Skin epidermis (tissue), 12 donors: ENCODE data around the gene KRTAP13-1.

Experiments
- H3K27ac ChIP-seq, 21 experiments: fragments of 200-600 bp; sonication (generic) in 11 of 21; one replicate each; pipeline ENCODE4 v1.5.0; 2020; ENCODE audit warnings: mild to moderate bottlenecking in 3 of 21, inconsistent platforms in 2 of 21, moderate library complexity in 2 of 21
- H3K4me3 ChIP-seq, 7 experiments: fragments of 200-600 bp; sonication (generic) in 2 of 7; one replicate each; pipeline ENCODE4 v1.5.0; 2020; ENCODE audit warnings: inconsistent platforms in 2 of 7, mild to moderate bottlenecking in 2 of 7, moderate library complexity in 1 of 7

Gene KRTAP13-1

GRCh38 chr21:30395731-30396130, at the start of gene KRTAP13-1:
Gene KRTAP13-1, plus strand, starts transcription at chr21:30396031. Its CDS starts 56 bp downstream, at chr21:30396087.
- H3K27ac ChIP-seq: no peak within 1 kb of the TSS
- no peak within 1 kb of the TSS for H3K4me3 ChIP-seq

- no peak within 1 kb of the TSS for H3K27ac ChIP-seq
- no peak within 1 kb of the TSS for H3K4me3 ChIP-seq
Measured at GRCh38 chr21:30348506-30348905, 47.3 kb upstream of the KRTAP13-1 start, which contains the start of gene KRTAP23-1. Gene KRTAP23-1, minus strand, starts transcription at chr21:30348606. Its CDS starts 0 bp downstream, at chr21:30348606.

GRCh38 chr21:30349572-30349971, 46.3 kb upstream of the KRTAP13-1 start:
- H3K4me3 ChIP-seq: no peak overlapping the region
- no peak overlapping the region for H3K27ac ChIP-seq

GRCh38 chr21:30351534-30351933, 44.3 kb upstream of the KRTAP13-1 start:
- no peak overlapping the region for H3K4me3 ChIP-seq
- H3K27ac ChIP-seq: no peak overlapping the region

- Histone ChIP-seq H3K4me3 (no peak overlapping the region), H3K27ac (no peak overlapping the region)
Measured at GRCh38 chr21:30354308-30355005, 41.4 kb upstream of the KRTAP13-1 start.

- H3K4me3 ChIP-seq: no peak overlapping the region
- no peak overlapping the region for H3K27ac ChIP-seq
Measured at GRCh38 chr21:30355906-30356305, 39.9 kb upstream of the KRTAP13-1 start.

- H3K27ac ChIP-seq: no peak within 1 kb of the TSS
- H3K4me3 ChIP-seq: no peak within 1 kb of the TSS
Measured at GRCh38 chr21:30372139-30372770, 23.6 kb upstream of the KRTAP13-1 start, which contains the start of gene KRTAP13-2. Gene KRTAP13-2, minus strand, starts transcription at chr21:30372271. Its CDS starts 58 bp downstream, at chr21:30372213.

- H3K27ac ChIP-seq: no peak overlapping the region
- no peak overlapping the region for H3K4me3 ChIP-seq
Measured at GRCh38 chr21:30382201-30382600, 13.6 kb upstream of the KRTAP13-1 start.

GRCh38 chr21:30391492-30392025, 4.3 kb upstream of the KRTAP13-1 start:
- no peak overlapping the region for H3K27ac ChIP-seq

GRCh38 chr21:30408782-30409494, 13.1 kb downstream of the KRTAP13-1 start:
- H3K27ac ChIP-seq: no peak overlapping the region
- no peak overlapping the region for H3K4me3 ChIP-seq

More at GRCh38 chr21:30391492-30392025, 4.3 kb upstream of the KRTAP13-1 start:
- H3K4me3 ChIP-seq: no peak overlapping the region

- H3K27ac ChIP-seq: no peak overlapping the region
- no peak overlapping the region for H3K4me3 ChIP-seq
Measured at GRCh38 chr21:30415993-30416392, 20.2 kb downstream of the KRTAP13-1 start.

- H3K27ac ChIP-seq: no peak within 1 kb of the TSS
Measured at GRCh38 chr21:30425826-30426225, 30.0 kb downstream of the KRTAP13-1 start, which contains the start of gene KRTAP13-3. Gene KRTAP13-3, minus strand, starts transcription at chr21:30425926. Its CDS starts 14 bp downstream, at chr21:30425912.

GRCh38 chr21:30426731-30427130, 30.9 kb downstream of the KRTAP13-1 start:
- Histone ChIP-seq H3K4me3 (no peak overlapping the region), H3K27ac (no peak overlapping the region)

More at GRCh38 chr21:30425826-30426225, 30.0 kb downstream of the KRTAP13-1 start, which contains the start of gene KRTAP13-3:
- H3K4me3 ChIP-seq: no peak within 1 kb of the TSS

- H3K4me3 ChIP-seq: no peak within 1 kb of the TSS
- no peak within 1 kb of the TSS for H3K27ac ChIP-seq
Measured at GRCh38 chr21:30430170-30430655, 34.4 kb downstream of the KRTAP13-1 start, which contains the start of gene KRTAP13-4. Gene KRTAP13-4, plus strand, starts transcription at chr21:30430220. Its CDS starts 56 bp downstream, at chr21:30430276.

- Histone ChIP-seq H3K27ac (no peak overlapping the region), H3K4me3 (no peak overlapping the region)
Measured at GRCh38 chr21:30434033-30434631, 38.3 kb downstream of the KRTAP13-1 start.

- no peak overlapping the region for H3K4me3 ChIP-seq
- no peak overlapping the region for H3K27ac ChIP-seq
Measured at GRCh38 chr21:30437010-30437565, 41.3 kb downstream of the KRTAP13-1 start.

- H3K27ac ChIP-seq: no peak within 1 kb of the TSS
- H3K4me3 ChIP-seq: no peak within 1 kb of the TSS
Measured at GRCh38 chr21:30439975-30440374, 44.1 kb downstream of the KRTAP13-1 start, which contains the start of gene KRTAP15-1. Gene KRTAP15-1, plus strand, starts transcription at chr21:30440275. Its CDS starts 53 bp downstream, at chr21:30440328.

- Histone ChIP-seq H3K27ac (no peak overlapping the region), H3K4me3 (no peak overlapping the region)
Measured at GRCh38 chr21:30443226-30443625, 47.4 kb downstream of the KRTAP13-1 start.

GRCh38 chr21:30444204-30444603, 48.4 kb downstream of the KRTAP13-1 start:
- H3K27ac ChIP-seq: no peak overlapping the region
- H3K4me3 ChIP-seq: no peak overlapping the region
